Sigmoid colon (tissue), 7 donors: ENCODE data around the gene KCTD2. TPM values are rescaled to one million over a fixed set of nuclear protein-coding genes. Genes with fewer than 3 reads are reported as not detected.

Experiments
- DNase-seq: peaks from one replicate; pipeline ENCODE4 v3.0.0-alpha.2; 2019
- H3K27ac ChIP-seq, 4 donors: fragments of 200-600 bp; sonication (generic); one replicate each; pipeline ENCODE4 v1.5.1; 2016 to 2019; ENCODE audit warnings: mild to moderate bottlenecking in 1 of 4
- H3K27me3 ChIP-seq, 3 donors: fragments of 200-600 bp; sonication (generic); one replicate each; pipeline ENCODE4 v1.5.1; 2019; ENCODE audit warnings: mild to moderate bottlenecking in 1 of 3
- H3K36me3 ChIP-seq, 4 donors: fragments of 200-600 bp; sonication (generic); one replicate each; pipeline ENCODE4 v1.5.1; 2016 to 2019
- H3K4me1 ChIP-seq, 4 donors: fragments of 200-600 bp; sonication (generic); one replicate each; pipeline ENCODE4 v1.5.1; 2017 to 2019
- H3K4me3 ChIP-seq, 4 donors: fragments of 200-600 bp; sonication (generic); one replicate each; pipeline ENCODE4 v1.5.1; 2017 to 2019; ENCODE audit warnings: mild to moderate bottlenecking in 2 of 4, moderate library complexity in 1 of 4
- H3K9me3 ChIP-seq, 4 donors: fragments of 200-600 bp in 3 of 4; sonication (generic) in 3 of 4; one replicate each; pipeline versions ENCODE4 v1.5.1 to v1.6.1; 2013 to 2019
- EP300 ChIP-seq, 4 donors: sonication (generic); formaldehyde crosslinking; IDR thresholded peaks; one replicate each; pipeline ENCODE4 v1.6.1; 2017; ENCODE audit warnings: antibody characterized with exemption in 4 of 4
- POLR2A ChIP-seq, 2 donors: fragments of 450-650 bp; IDR thresholded peaks; one replicate each; pipeline ENCODE4 v1.6.1; 2016; ENCODE audit warnings: antibody characterized with exemption in 2 of 2, mild to moderate bottlenecking in 2 of 2, moderate library complexity in 2 of 2
- POLR2AphosphoS5 ChIP-seq, 4 donors: sonication (generic); formaldehyde crosslinking; IDR thresholded peaks; one replicate each; pipeline ENCODE4 v1.6.1; 2017; ENCODE audit warnings: antibody characterized with exemption in 4 of 4
- WGBS, 2 donors: extraction: QIAGEN DNeasy Blood & Tissue Kit; methylation state at CpG; one replicate each; pipeline ENCODE4 v1.1.7; 2013; 5-methylcytosine and 5-hydroxymethylcytosine counted together
- intact Hi-C: fragments of 100-400 bp; cut with DNase I; formaldehyde crosslinking; loops from one replicate; pipeline ENCODE4 v1.15.1; 2023
- polyA plus RNA-seq, 3 donors: library from polyadenylated mRNA; stranded (reverse); fragments of 200-250 nt; gene quantifications; one replicate each; pipeline ENCODE4 v1.2.3, GENCODE V29; 2013
- total RNA-seq, 4 donors: library from RNA; depleted of rRNA; stranded (reverse); fragments of >200 nt; gene quantifications; one replicate each; pipeline ENCODE4 v1.1.0, GENCODE V29; 2016
- TF ChIP-seq, protein P1 (sequence below), 4 experiments: fragments of 450-650 bp in 3 of 4; fragments of 200-600 bp in 1 of 4; IDR thresholded peaks; one replicate each; pipeline ENCODE4 v1.5.1; 2016 to 2019; ENCODE audit warnings: antibody characterized with exemption in 4 of 4, mild to moderate bottlenecking in 3 of 4, moderate library complexity in 2 of 4
- donor health status: healthy with polysubstance abuse.
- donor health status: Bipolar disorder and iron deficiency.
- donor health status: healthy.

Gene KCTD2
- total and polyA plus RNA-seq, 7 donors = 12.5 to 25.5 (median 21.3) TPM

DNA sequence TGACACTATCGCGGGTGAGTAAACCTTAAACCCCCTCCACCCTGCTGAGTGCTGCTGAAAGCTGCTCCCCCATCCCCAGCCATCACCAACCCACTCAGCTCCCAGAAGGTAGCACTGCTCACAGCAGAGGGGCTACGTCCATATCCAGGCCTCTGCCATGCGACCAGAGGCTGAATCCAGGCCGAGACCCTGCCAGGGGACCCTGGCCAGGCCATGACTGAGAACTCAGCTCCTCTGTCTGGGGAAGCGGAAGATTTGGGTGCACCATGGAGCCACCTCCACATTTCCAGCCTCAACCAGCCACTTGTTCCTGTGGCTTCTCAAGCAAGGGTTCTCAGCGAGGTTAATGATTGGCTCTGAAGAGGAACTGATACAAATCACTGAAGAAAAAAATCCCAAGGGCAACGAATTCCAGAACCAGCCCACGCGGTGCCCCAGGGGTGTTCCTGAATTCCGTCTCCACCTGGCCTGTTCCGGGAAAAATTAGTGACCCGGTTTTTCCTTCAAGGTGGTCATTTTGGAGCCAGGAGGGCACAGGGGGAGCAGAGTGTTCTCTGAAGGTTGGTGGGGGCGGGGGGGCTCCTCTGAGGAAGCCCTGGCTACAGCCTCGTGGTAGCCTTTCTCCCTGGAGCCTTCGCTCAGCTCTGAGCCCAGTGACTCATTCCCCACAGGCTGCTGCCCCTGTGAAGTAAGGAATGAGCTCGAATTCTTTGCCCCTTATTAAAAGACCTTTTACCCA is 31.4 kb downstream of the KCTD2 start:
- TF ChIP-seq EP300 (IDR thresholded peaks at IDR 0.05) = no peak
- no peak for TF ChIP-seq POLR2AphosphoS5 (IDR thresholded peaks at IDR 0.05)
- TF ChIP-seq, protein P1, sequence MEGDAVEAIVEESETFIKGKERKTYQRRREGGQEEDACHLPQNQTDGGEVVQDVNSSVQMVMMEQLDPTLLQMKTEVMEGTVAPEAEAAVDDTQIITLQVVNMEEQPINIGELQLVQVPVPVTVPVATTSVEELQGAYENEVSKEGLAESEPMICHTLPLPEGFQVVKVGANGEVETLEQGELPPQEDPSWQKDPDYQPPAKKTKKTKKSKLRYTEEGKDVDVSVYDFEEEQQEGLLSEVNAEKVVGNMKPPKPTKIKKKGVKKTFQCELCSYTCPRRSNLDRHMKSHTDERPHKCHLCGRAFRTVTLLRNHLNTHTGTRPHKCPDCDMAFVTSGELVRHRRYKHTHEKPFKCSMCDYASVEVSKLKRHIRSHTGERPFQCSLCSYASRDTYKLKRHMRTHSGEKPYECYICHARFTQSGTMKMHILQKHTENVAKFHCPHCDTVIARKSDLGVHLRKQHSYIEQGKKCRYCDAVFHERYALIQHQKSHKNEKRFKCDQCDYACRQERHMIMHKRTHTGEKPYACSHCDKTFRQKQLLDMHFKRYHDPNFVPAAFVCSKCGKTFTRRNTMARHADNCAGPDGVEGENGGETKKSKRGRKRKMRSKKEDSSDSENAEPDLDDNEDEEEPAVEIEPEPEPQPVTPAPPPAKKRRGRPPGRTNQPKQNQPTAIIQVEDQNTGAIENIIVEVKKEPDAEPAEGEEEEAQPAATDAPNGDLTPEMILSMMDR (IDR thresholded peaks at IDR 0.05) = no peak
- no peak for TF ChIP-seq POLR2A (IDR thresholded peaks at IDR 0.05)
- intact Hi-C loops = no loop called here
- H3K4me1 ChIP-seq = peaks cover 0 to 32% (median 32%) of the 10 kb centered on the region in 4 donors
- H3K9me3 ChIP-seq = no peaks in the 10 kb centered on the region
- no peak overlapping the region for H3K4me3 ChIP-seq
- H3K27me3 ChIP-seq = no peaks in the 10 kb centered on the region
- no peak for DNase-seq
- 34 to 63% methylated on average over 17 of the region's 17 CpGs for WGBS, 2 donors
- no peaks in the 10 kb centered on the region for H3K36me3 ChIP-seq
- H3K27ac ChIP-seq = peak overlapping the region; percentile 71 to 88 (median 83)

DNA sequence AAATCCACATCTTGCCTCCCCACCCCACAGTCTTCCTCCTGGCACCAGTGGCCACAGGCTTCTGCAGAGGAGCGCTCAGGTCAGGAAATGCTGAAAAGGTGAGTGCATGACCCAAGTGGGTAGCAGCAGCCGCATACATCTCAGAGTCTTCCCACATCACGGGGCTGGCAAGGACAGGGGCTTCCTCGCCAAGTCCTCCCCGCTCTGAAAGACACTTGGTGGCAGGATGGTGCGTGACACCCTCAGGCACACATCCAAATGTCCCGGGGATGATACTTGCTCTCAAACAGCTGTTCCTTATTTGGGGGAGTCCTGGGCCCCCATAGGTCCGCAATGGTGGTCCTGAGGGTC is 32.0 kb downstream of the KCTD2 start:
- Histone ChIP-seq H3K9me3 (no peaks in the 10 kb centered on the region), H3K27me3 (no peaks in the 10 kb centered on the region), H3K4me1 (peaks cover 0 to 29% (median 26%) of the 10 kb centered on the region in 4 donors), H3K4me3 (no peak overlapping the region), H3K27ac (peak overlapping the region in 1 of 4 donors; percentile 82), H3K36me3 (no peaks in the 10 kb centered on the region)
- intact Hi-C loops = no loop called here
- 71 to 76% methylated on average over 8 of the region's 8 CpGs for WGBS, 2 donors
- no peak for TF ChIP-seq EP300 (IDR thresholded peaks at IDR 0.05)
- TF ChIP-seq, protein P1 (IDR thresholded peaks at IDR 0.05) = no peak
- TF ChIP-seq POLR2A (IDR thresholded peaks at IDR 0.05) = no peak
- no peak for TF ChIP-seq POLR2AphosphoS5 (IDR thresholded peaks at IDR 0.05)
- no peak for DNase-seq

DNA sequence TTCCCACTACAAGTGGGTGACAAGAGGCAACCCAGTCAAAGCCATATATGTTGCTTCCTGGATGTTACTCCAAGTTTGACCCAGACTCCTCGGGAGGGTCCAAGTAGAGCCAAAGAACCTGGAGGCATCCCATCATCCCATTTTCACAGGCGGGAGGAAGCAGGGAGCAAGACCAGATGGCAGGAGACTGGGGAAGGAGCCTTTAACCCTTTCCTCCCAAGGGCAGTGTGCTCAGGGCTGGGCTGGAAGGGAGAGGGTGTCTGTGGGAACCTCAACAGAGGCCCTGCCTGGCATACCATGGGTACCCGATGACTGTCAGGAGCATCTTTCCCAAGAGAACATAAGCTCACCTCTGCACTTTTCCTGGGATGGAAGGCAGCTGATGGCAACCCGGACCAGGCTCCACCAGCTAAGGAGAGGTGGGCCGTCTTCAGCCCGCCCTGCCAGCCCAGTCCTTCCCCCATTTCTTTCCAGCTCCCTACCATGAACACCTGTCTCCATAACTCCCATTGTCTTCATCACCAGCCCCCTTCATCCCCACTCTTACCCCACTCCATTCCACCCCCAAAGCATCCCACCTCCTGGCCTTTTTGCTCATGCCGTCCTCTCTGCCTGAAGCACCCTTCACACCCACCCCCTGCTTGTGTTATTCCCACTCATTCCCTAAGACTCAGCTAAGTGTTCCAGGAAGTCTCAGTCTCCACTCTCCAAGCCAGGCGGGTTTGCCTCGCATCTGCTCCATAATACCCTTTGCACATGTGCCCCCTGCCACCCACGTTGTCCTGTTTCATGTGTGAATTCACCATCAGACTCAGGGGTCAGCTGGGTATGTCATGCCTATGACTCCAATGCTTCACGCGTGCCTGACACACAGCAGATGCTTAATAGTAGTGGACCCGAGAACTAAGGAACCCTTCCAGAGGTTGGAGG is 34.9 kb downstream of the KCTD2 start:
- no peaks in the 10 kb centered on the region for H3K27me3 ChIP-seq
- H3K9me3 ChIP-seq = no peaks in the 10 kb centered on the region
- H3K27ac ChIP-seq = no peak overlapping the region
- no peak overlapping the region for H3K4me3 ChIP-seq
- 86 to 89% methylated on average over 13 of the region's 13 CpGs for WGBS, 2 donors
- peaks cover 0 to 19% (median 16%) of the 10 kb centered on the region in 4 donors for H3K4me1 ChIP-seq
- TF ChIP-seq POLR2AphosphoS5 (IDR thresholded peaks at IDR 0.05) (no peak), EP300 (IDR thresholded peaks at IDR 0.05) (no peak), POLR2A (IDR thresholded peaks at IDR 0.05) (no peak)
- TF ChIP-seq, protein P1 (IDR thresholded peaks at IDR 0.05) = no peak
- no peaks in the 10 kb centered on the region for H3K36me3 ChIP-seq
- intact Hi-C loops = no loop called here
- DNase-seq = no peak

DNA sequence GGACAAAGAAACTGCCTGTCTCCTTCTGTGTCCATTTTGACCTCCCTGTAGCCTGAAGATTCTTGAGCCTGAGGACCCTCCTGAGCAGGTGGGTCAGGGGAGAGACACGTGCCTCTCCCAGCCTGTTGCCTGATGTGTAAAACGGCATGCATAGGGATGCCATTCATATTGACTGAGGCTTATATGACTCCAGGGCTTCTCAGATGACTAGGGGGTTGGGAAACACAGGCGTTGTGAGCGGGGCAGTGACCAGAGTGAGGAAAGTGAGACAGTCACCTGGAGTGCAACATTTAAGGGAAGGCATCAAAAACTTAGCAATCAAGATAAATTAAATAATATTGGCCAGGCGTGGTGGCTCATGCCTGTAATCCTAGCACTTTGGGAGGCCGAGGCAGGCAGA is 35.7 kb downstream of the KCTD2 start:
- no peak for DNase-seq
- Histone ChIP-seq H3K27ac (no peak overlapping the region), H3K4me1 (peaks cover 0 to 17% (median 16%) of the 10 kb centered on the region in 4 donors), H3K4me3 (no peak overlapping the region), H3K36me3 (no peaks in the 10 kb centered on the region), H3K27me3 (no peaks in the 10 kb centered on the region), H3K9me3 (no peaks in the 10 kb centered on the region)
- WGBS, 2 donors = 85 to 90% methylated on average over 6 of the region's 6 CpGs
- intact Hi-C loops = no loop called here
- no peak for TF ChIP-seq POLR2A (IDR thresholded peaks at IDR 0.05)
- no peak for TF ChIP-seq EP300 (IDR thresholded peaks at IDR 0.05)
- TF ChIP-seq, protein P1 (IDR thresholded peaks at IDR 0.05) = no peak
- TF ChIP-seq POLR2AphosphoS5 (IDR thresholded peaks at IDR 0.05) = no peak
